Embryonic facial prominence (tissue), 1 donor: ENCODE measurements around the gene ITGA2.

Experiments used
- DNase-seq: peaks from one replicate; pipeline ENCODE4 v3.0.0-alpha.2; 2016; ENCODE audit errors: extremely low spot score

Gene ITGA2

DNA sequence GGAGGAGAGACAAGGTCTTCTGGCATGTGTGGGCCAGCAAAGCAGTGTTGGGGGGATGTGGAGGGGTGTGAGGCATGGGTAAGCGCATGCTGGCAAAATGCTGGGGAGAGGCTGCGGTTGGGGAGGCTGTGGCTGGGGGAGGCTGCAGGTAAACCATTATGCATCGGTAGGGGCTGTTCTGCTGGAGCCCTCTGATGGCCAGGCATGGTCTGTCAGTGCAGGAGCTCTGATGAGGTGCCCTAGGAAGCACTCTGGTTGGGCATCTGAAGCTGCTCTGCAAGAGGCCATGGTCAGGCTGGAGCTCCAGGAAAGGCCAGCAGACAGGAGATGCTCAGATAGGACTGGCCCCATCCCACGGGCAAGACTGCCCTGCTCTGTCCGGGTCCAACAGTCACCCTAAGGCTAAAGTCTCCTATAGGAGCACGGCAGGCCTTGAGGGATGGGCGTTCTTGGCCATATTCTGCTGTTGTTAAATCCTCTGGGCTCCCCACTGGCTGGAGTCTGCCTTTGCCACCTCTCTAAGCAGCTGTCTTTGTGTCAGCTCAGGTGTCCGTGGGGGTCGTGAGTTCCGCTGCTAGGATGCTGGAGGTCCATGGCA is 28.7 kb downstream of the ITGA2 start:
- no peak for DNase-seq

GRCh38 chr5:53019320-53019719 is 30.2 kb downstream of the ITGA2 start:
- no peak for DNase-seq

DNA sequence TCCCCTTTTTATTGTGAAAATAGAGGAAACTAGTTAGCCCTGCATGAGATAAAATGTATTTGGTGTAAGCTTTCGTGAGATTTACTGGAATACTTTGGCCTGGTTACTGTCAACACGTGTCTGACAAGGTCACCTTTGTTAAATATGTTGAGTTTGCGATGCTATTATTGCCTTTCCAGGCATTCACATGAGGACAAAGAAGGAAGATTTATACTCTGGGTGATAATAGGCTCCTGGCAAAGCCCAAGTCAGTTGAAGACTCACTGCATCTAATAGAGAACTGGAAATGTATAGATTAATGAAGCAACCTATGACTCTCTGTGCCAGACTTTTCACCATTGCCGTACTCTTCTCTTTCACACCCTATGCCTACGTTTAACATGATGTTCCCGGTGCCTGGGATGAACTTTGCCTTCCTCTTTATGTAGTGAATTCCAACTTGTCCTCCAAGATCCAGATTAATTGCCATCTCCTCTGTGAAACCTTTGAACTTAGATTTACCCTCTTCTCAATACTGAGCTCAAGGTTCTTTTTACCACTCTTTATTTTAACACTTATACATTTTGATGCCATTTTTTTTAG is 33.9 kb downstream of the ITGA2 start:
- DNase-seq = no peak

- DNase-seq = no peak
Measured at GRCh38 chr5:53023969-53024368, 34.8 kb downstream of the ITGA2 start.

- DNase-seq = no peak
Measured at GRCh38 chr5:53024535-53024934, 35.4 kb downstream of the ITGA2 start.

- no peak for DNase-seq
Measured at GRCh38 chr5:53025487-53025886, 36.3 kb downstream of the ITGA2 start.

DNA sequence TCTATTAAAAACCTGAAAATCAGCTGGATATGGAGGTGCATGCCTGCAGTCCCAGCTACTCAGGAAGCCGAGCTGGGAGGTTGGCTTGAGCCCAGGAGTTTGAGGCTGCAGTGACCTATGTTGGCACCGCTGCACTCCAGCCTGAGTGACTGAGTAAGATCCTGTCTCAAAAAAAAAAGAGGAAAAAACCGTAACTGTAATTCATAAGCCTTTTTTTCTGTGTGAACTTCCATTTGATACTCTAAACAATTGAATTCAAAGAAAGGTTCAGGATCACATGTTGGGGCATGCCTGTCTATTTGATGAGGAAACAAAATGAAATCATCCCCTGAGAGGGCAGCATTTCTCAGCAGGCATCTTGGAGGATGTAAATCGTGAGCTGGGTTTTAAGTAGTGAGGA is 38.8 kb downstream of the ITGA2 start:
- no peak for DNase-seq

GRCh38 chr5:53029608-53030007 is 40.5 kb downstream of the ITGA2 start:
- no peak for DNase-seq

DNA sequence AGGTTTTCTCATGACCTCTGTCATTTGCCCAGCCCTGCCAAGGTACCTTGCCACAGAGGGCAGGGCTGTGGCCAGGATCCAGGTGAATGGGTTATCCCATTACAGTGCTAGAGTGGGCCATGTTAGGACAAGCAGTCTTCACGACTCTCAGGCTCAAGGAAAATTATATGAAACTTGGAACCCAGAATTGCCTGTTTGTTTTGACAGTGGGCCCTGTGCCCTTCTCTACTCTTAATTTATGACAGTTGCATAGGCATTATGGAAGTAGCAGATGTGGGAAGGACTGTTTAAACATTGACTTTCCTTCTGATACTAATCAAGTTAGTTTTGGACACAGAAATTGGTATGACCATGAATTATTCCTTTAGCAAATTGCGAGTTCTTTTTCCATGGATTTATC is 41.7 kb downstream of the ITGA2 start:
- DNase-seq = no peak

DNA sequence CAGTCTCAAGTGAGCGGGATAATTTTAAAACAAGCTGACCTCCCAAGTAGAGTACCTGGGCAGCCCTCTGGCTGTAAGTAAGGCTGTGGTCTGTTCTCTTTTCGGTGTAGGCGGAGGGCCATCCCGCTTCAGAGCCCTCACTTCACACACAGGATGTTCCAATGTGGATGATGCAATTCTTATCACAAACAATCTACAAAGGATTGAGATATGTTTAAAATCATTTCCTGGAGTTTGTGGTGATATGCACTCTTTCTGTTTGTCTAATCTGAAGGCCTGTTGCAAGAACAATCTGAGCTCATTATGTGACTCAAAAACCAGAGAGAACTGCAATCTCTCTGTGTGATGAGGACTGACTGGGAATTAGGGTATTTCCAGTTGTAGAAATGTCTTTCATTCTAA is 42.5 kb downstream of the ITGA2 start:
- DNase-seq = no peak

- DNase-seq = no peak
Measured at GRCh38 chr5:53032188-53032587, 43.0 kb downstream of the ITGA2 start.

DNA sequence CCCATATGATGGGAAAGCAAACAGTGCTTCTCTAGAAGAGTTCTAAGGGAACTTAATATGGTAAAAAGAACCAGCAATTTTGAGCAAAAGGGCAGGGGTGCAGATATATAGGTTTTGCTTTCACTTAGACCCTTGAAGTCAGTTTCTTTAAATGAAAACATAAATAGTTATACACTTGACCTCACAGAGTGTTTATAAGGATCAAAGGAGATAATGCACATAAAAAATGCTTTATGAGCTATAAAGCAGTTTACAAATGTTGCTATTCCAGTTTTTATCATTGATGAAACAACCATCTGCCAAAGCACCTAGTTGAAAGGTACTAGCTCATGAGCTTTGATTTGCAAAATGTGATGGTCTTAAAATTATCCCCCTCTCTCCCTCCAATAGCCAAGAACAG is 45.7 kb downstream of the ITGA2 start:
- no peak for DNase-seq

- DNase-seq = no peak
Measured at GRCh38 chr5:53035868-53036381, 46.8 kb downstream of the ITGA2 start.

GRCh38 chr5:53037141-53037859 is 48.1 kb downstream of the ITGA2 start:
- no peak for DNase-seq

DNA sequence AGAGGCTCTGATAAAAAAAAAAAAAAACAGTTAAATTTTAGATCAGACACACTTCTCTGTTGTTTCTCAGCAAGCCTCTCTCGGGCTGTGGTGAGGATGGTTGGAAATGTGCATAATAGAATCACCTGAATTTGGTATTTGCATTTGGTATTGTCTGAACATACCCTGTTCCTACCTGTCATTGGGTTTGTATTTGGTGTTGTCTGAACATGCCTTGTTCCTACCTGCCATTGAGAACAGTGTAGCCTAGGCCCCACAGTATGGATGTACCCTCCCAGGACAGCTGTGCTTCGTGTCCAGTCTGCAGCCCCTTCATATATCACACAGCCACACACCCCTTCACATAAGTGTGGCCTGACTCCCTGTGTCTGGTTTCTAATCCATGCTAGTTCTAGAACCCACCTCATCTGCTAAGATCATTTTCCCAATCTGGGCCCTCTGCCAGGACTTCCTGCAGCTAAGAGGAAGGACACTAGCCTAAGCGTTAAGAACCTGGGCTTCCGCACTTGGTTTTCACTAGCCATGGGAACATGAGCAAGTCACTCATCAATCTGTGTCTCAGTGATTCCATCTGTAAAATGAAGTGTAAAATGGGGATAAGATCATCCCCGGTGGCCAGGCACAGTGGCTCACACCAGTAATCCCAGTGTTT is 49.2 kb downstream of the ITGA2 start:
- no peak for DNase-seq

GRCh38 chr5:53039855-53040254 is 50.7 kb downstream of the ITGA2 start:
- no peak for DNase-seq

DNA sequence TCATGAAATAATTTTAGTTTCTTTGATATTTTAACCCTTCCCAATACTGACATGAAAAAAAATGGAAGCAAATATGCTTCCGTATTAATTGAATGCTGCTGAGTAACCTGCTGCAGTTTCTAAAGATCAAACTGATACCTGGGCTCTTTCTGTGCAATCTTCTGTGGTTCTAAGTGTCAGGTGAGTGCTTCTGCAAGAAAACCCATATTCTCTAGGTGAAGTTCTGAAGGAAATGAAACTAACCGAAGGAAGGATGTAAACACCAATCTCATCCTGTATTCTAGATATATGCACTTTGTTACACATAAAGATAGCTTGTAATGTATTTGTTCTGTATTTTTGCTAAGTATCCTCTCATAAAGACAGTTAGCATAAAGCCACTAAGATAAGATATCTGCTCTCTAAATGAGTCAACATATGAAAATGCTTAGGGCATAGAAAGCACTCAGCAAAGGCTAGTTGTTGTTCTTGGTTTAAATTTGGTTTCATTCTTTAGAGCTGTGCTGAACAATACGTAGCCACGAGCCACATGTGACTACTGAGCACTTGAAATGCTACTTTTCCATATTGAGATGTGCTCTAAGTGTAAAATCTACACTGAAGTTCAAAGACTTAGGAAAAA is 52.0 kb downstream of the ITGA2 start:
- DNase-seq = no peak

- no peak for DNase-seq
Measured at GRCh38 chr5:53041740-53042139, 52.6 kb downstream of the ITGA2 start.

GRCh38 chr5:53045263-53045662 is 56.1 kb downstream of the ITGA2 start:
- DNase-seq = no peak

GRCh38 chr5:53048248-53048647 is 59.1 kb downstream of the ITGA2 start:
- no peak for DNase-seq

DNA sequence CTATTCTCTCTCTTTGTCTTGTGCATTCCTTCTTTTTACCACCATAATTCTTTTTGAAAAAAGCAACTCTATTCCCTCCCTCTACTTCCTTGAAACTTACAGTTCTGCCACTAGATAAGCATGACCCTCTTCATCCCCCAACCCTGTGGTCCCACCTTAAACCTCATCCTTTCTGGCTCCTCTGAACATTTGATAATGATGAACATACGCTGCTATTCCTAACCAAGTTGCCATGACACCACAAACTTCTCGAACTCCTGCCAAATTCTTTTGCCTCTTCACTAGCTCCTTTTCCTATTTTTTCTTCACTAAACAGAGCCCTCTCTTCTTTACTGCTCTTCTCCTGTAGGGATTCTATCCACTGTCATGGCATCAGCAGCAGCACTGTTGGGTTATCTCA is 63.3 kb downstream of the ITGA2 start:
- DNase-seq = no peak

DNA sequence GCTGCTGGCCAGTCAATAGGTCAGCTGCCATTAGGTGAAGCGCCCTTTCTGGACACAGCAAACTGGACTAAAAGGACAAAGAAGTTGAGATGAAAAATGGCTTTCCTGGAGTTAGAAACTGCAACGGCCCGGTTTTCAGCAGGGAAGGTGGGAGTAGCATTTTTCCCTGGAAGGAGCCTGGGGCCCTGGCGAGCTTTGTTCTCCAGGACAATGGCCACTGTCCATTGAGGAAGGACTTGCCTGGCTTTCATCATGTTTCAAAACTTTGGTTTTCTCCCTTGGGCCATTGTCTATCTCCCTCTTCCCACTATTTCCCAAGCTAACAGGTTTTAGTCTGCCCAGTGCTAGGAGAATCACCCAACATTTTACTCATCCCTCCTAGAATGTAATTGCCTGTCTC is 64.2 kb downstream of the ITGA2 start:
- DNase-seq = no peak
